ENCODE data around the gene MACROD2. TPM values are rescaled to one million over a fixed set of nuclear protein-coding genes. Genes with fewer than 3 reads are reported as not detected.

The MACROD2 gene
- total and polyA plus RNA-seq, 2 of the 4 experiments (the other 2 are of a cell fraction): not detected

- POLR2A ChIA-PET (ENCODE audit: unreplicated experiment): no interaction called here
- Histone ChIP-seq H3K4me1 (ENCODE audit: control insufficient read depth, insufficient read depth, low read length) (peaks cover 2% of the 10 kb centered on the region; the same call in 1 of the 2 replicates), H3K4me2 (ENCODE audit: low read depth, low read length) (no peak overlapping the region), H2AFZ (replicated peaks; ENCODE audit: low read length, poor library complexity) (no peak overlapping the region), H3K27ac (ENCODE audit: insufficient read depth, low read length) (no peak overlapping the region), H3K9ac (ENCODE audit: low read depth, low read length) (no peak overlapping the region), H3K9me1 (ENCODE audit: insufficient read depth, low read length) (no peaks in the 10 kb centered on the region), H2BK15ac (ENCODE audit: low read depth, low read length) (no peak overlapping the region), H3K27me3 (ENCODE audit: control insufficient read depth, insufficient read depth, low read length) (no peaks in the 10 kb centered on the region), H3K36me3 (ENCODE audit: control insufficient read depth, insufficient read depth, low read length) (no peaks in the 10 kb centered on the region), H3K18ac (ENCODE audit: low read depth, low read length) (no peak overlapping the region), H3K9me3 (ENCODE audit: control insufficient read depth, insufficient read depth, low read length) (peaks cover under 1% of the 10 kb centered on the region), H4K20me1 (ENCODE audit: insufficient read depth, low read length) (no peaks in the 10 kb centered on the region), H2AK5ac (ENCODE audit: low read depth, low read length) (no peak overlapping the region), H4K91ac (ENCODE audit: insufficient read depth, low read depth, low read length) (no peak overlapping the region), H3K56ac (ENCODE audit: extremely low read depth, insufficient read depth, low read length) (no peak overlapping the region), H2BK5ac (ENCODE audit: low read depth, low read length, poor library complexity, severe bottlenecking) (no peak overlapping the region), H4K5ac (ENCODE audit: low read depth, low read length) (no peak overlapping the region), H3K4ac (ENCODE audit: low read depth, low read length) (no peak overlapping the region), H2BK120ac (ENCODE audit: low read depth, low read length) (no peak overlapping the region), H3K79me1 (ENCODE audit: low read depth in 1 of 2, low read length in 2 of 2) (no peaks in the 10 kb centered on the region), H3K4me3 (ENCODE audit: insufficient read depth, low read depth, low read length) (no peak overlapping the region), H3K14ac (replicated peaks; ENCODE audit: low read depth, low read length) (no peak overlapping the region), H2BK20ac (ENCODE audit: low read depth, low read length) (no peak overlapping the region), H4K8ac (ENCODE audit: low read depth in 2 of 2, low read length in 2 of 2) (no peak overlapping the region), H2AK9ac (replicated peaks; ENCODE audit: low read depth, low read length, poor library complexity) (no peak overlapping the region), H3K23ac (ENCODE audit: low read depth, low read length) (no peak overlapping the region)
- no CpG with 5 or more reads among the region's 1 CpG for WGBS, 2 experiments (ENCODE audit: extremely low coverage in 2 of 2, insufficient read length in 1 of 2)
- TF ChIP-seq FOS (IDR thresholded peaks at IDR 0.05; ENCODE audit: low read depth, low read length) (no peak), CHD1 (IDR thresholded peaks at IDR 0.05; ENCODE audit: low read depth, low read length) (no peak), USF2 (IDR thresholded peaks at IDR 0.05; ENCODE audit: low read depth, low read length) (no peak), POLR2A (IDR thresholded peaks at IDR 0.05; ENCODE audit: low read depth, low read length) (no peak), MXI1 (IDR thresholded peaks at IDR 0.05; ENCODE audit: borderline replicate concordance, low read depth, low read length) (no peak)
- ATAC-seq (ENCODE audit: low read depth): no peak
- in situ Hi-C loops (cut with MboI; ENCODE audit: low sequenced_read_pairs) (no loop called here), dilution Hi-C loops (cut with HindIII; ENCODE audit: low sequenced_read_pairs, unreplicated experiment) (no loop called here), intact Hi-C loops (cut with micrococcal nuclease) (no loop called here)
- CTCF ChIA-PET: interaction anchor here (1.1 kb wide), 1 partner anchor 10 kb away, joined by 4 read pairs; no protein-coding TSS in a partner anchor
- no TSS peak for BruUV-seq (replicated peaks)
- DNase-seq: no peak
These were observed 1746.8 kb downstream of the MACROD2 start for GRCh38 chr20:15742087-15742486.

All from IMR-90 (cell line).